Loucy (cell line): ENCODE results near the gene UPF2.

Experiments used
- EZH2phosphoT487 ChIP-seq: fragments of 200-600 bp; IDR thresholded peaks from 2 replicates; pipeline ENCODE4 v1.6.1; 2018; ENCODE audit warnings: antibody characterized with exemption, mild to moderate bottlenecking, moderate library complexity, borderline replicate concordance
- TF ChIP-seq, protein P1 (sequence below): fragments of 200-600 bp; sonication (generic); conservative IDR thresholded peaks from 2 replicates; pipeline ENCODE4 v1.5.1; 2014; ENCODE audit warnings: mild to moderate bottlenecking, antibody characterized with exemption, low read length

DNA sequence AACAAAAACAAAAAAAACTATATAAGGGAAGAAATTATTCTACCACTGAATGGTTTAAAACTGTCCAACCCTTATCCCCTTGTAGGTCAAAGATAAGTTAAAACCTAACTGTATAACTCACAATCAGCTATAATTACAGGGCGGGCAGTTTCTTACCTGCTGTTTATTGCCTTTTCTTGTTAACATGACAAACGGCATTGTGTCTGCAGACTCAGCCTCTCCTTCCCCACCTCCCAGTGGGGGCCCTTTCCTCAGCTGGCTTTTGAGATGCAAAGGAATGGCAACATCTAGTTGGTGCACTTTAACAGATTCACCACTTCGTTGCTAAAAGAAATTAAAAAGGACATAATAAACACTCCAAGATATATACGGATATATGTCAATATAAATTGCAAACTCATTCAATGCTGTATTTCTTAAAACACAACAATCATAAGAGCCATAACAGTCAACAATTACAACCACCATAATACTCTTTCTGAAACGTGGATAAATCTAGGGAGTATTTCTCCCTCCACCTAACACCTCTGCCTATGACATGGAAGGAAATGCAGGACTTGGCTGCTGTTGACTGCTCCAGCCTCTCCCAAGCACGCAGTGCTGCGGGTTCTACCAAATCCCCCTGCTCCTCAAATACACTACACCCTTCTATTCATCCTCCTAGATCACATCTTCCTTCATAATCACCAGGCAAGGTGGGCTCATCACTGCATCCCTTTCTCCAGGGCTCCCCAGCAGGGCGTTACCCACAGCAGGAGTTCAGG lies 106.0 kb downstream of the UPF2 start:
- TF ChIP-seq, protein P1, sequence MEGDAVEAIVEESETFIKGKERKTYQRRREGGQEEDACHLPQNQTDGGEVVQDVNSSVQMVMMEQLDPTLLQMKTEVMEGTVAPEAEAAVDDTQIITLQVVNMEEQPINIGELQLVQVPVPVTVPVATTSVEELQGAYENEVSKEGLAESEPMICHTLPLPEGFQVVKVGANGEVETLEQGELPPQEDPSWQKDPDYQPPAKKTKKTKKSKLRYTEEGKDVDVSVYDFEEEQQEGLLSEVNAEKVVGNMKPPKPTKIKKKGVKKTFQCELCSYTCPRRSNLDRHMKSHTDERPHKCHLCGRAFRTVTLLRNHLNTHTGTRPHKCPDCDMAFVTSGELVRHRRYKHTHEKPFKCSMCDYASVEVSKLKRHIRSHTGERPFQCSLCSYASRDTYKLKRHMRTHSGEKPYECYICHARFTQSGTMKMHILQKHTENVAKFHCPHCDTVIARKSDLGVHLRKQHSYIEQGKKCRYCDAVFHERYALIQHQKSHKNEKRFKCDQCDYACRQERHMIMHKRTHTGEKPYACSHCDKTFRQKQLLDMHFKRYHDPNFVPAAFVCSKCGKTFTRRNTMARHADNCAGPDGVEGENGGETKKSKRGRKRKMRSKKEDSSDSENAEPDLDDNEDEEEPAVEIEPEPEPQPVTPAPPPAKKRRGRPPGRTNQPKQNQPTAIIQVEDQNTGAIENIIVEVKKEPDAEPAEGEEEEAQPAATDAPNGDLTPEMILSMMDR = no peak
- TF ChIP-seq EZH2phosphoT487 = no peak
